Measurements from ENCODE around the gene THOC5. TPM values are rescaled to one million over a fixed set of nuclear protein-coding genes. Genes with fewer than 3 reads are reported as not detected.

The THOC5 gene
- total RNA-seq, 2 donors from 2014 or later = 19.9 to 33.5 TPM

- no peak for TF ChIP-seq CTCF (IDR thresholded peaks at IDR 0.05)
- Histone ChIP-seq H3K4me1 (no peaks in the 10 kb centered on the region), H3K27me3 (peaks cover 22% of the 10 kb centered on the region), H3K4me3 (no peak overlapping the region), H3K27ac (no peak overlapping the region), H3K9ac (ENCODE audit: low read depth in 2 of 2, low read length in 2 of 2) (no peak overlapping the region), H3K9me3 (no peaks in the 10 kb centered on the region), H3K36me3 (no peaks in the 10 kb centered on the region)
- intact Hi-C loops (cut with DNase I) = no loop called here
- DNase-seq = no peak
These were observed 72.9 kb downstream of the THOC5 start for GRCh38 chr22:29480512-29481264.

DNA sequence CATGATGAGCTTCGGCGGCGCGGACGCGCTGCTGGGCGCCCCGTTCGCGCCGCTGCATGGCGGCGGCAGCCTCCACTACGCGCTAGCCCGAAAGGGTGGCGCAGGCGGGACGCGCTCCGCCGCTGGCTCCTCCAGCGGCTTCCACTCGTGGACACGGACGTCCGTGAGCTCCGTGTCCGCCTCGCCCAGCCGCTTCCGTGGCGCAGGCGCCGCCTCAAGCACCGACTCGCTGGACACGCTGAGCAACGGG lies 73.4 kb downstream of the THOC5 start:
- no peaks in the 10 kb centered on the region for H3K9me3 ChIP-seq
- H3K36me3 ChIP-seq = no peaks in the 10 kb centered on the region
- H3K4me3 ChIP-seq = no peak overlapping the region
- no peak for DNase-seq
- no peak overlapping the region for H3K27ac ChIP-seq
- no peak for TF ChIP-seq CTCF (IDR thresholded peaks at IDR 0.05)
- peaks cover 22% of the 10 kb centered on the region for H3K27me3 ChIP-seq
- H3K9ac ChIP-seq (ENCODE audit: low read depth in 2 of 2, low read length in 2 of 2) = no peak overlapping the region
- intact Hi-C loops (cut with DNase I) = no loop called here
- H3K4me1 ChIP-seq = no peaks in the 10 kb centered on the region

GRCh38 chr22:29479417-29480261 lies 73.9 kb downstream of the THOC5 start, which contains the start of gene NEFH:
Gene NEFH, plus strand, starts transcription at chr22:29480218. Its CDS starts 45 bp downstream, at chr22:29480263.
- peaks cover 22% of the 10 kb centered on the region for H3K27me3 ChIP-seq
- no peak within 1 kb of the TSS for H3K27ac ChIP-seq
- no peak within 1 kb of the TSS for H3K4me3 ChIP-seq
- no peak for DNase-seq
- TF ChIP-seq CTCF (IDR thresholded peaks at IDR 0.05) = no peak
- H3K36me3 ChIP-seq = no peaks in the 10 kb centered on the region
- H3K9me3 ChIP-seq = no peaks in the 10 kb centered on the region
- H3K9ac ChIP-seq (ENCODE audit: low read depth in 2 of 2, low read length in 2 of 2) = no peak within 1 kb of the TSS
- intact Hi-C loops (cut with DNase I) = no loop called here
- no peaks in the 10 kb centered on the region for H3K4me1 ChIP-seq

DNA sequence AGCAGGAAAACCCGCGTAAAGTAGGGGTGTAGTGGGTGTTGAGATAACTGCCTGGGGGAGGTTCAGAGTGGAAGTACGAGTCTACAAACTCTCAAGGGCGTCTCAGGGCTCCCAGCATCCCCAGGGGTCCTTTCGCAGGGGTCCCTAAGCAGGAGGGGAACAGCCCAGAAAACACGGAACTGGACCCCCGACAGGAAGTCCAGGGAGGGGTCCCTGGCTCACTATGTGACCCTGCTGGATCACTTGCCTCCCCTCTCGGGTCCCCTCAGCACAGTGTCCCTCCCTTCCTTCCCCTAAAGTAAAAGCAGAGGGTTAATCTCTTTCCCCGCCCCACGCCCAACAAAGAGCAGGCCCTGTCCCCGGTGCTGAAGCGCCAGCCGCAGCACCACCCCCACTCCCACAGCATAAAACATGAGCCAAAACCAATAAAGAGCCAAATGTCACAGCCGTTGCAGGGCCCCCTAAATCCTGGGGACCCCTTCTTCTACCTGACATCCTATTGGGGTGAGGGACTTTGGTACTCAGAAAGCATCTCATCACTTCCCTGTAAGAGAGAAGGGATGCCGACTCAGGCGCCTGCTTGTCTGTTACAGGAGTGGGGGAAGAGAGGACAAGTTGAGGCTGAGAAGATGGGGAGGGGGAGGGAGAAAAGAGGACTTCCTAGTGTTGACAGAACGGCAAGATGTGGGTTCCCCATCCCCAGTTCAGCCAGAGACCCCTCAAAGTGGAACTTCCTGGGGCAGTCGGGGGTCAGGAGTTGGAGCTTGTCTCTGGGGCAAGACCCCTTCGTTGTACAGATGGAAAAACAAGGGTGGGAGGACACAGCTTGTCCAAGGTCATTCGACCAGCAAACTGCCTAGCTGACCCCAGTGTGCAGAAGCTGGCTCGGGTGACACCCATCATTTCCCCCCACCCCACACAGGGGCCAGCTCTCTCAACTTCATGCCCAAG lies 75.0 kb downstream of the THOC5 start:
- H3K36me3 ChIP-seq = no peaks in the 10 kb centered on the region
- no peak overlapping the region for H3K9ac ChIP-seq (ENCODE audit: low read depth in 2 of 2, low read length in 2 of 2)
- peaks cover 22% of the 10 kb centered on the region for H3K27me3 ChIP-seq
- H3K4me1 ChIP-seq = no peaks in the 10 kb centered on the region
- H3K4me3 ChIP-seq = no peak overlapping the region
- TF ChIP-seq CTCF (IDR thresholded peaks at IDR 0.05) = no peak
- H3K27ac ChIP-seq = no peak overlapping the region
- no peak for DNase-seq
- no peaks in the 10 kb centered on the region for H3K9me3 ChIP-seq
- intact Hi-C loops (cut with DNase I) = no loop called here

DNA sequence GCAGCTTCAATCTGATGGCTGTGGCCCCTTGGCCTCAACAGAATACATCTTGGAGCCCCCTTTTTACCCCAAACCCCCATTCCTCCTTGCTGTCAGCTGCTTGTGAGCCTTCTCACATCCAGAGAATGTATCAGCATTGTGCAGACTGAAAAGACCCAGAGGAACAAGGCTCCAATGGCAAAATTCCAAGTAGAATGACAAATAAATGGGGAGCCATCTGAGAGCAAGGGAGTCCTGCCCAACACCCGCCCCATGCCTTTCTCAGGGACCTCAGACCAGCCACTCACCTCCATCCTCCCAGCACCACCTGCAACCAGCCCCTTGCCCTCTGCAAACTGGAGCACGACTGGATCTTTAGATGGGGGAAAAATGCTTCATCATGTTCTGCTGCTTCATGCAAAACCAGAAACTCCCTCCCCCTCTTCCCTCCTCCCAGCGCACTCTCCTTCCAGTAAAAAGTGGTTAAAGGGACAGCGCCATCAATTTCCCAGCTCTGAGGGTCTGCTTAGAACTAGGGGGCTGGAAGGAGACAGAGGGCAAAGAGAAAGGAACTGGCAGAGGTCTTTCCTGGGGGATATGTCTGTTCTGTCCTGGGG lies 75.7 kb downstream of the THOC5 start:
- no peak overlapping the region for H3K4me3 ChIP-seq
- peaks cover 22% of the 10 kb centered on the region for H3K27me3 ChIP-seq
- intact Hi-C loops (cut with DNase I) = no loop called here
- H3K9ac ChIP-seq (ENCODE audit: low read depth in 2 of 2, low read length in 2 of 2) = no peak overlapping the region
- no peak for TF ChIP-seq CTCF (IDR thresholded peaks at IDR 0.05)
- H3K36me3 ChIP-seq = no peaks in the 10 kb centered on the region
- no peak overlapping the region for H3K27ac ChIP-seq
- no peak for DNase-seq
- H3K9me3 ChIP-seq = no peaks in the 10 kb centered on the region
- no peaks in the 10 kb centered on the region for H3K4me1 ChIP-seq
